Prostate gland (tissue), 2 donors: Measurements from ENCODE around the gene FSTL5.

Experiments used
- CTCF ChIP-seq, 4 experiments: fragments of 200-600 bp in 2 of 4; fragments of 450-650 bp in 2 of 4; sonication (generic) in 2 of 4; IDR thresholded peaks; 1 replicate in 3 of 4; 2 replicates in 1 of 4; pipeline ENCODE4 v1.5.1; 2016 to 2019; ENCODE audit warnings: antibody characterized with exemption in 4 of 4, mild to moderate bottlenecking in 2 of 4, moderate library complexity in 2 of 4
- POLR2A ChIP-seq: fragments of 450-650 bp; IDR thresholded peaks from one replicate; pipeline ENCODE4 v1.6.1; 2016; ENCODE audit warnings: antibody characterized with exemption, mild to moderate bottlenecking
- POLR2AphosphoS5 ChIP-seq: sonication (generic); formaldehyde crosslinking; IDR thresholded peaks from one replicate; pipeline ENCODE4 v1.6.1; 2017; ENCODE audit warnings: antibody characterized with exemption

- TF ChIP-seq POLR2A (no peak), CTCF (IDR thresholded peaks at IDR 0.05) (no peak), POLR2AphosphoS5 (no peak)
Measured at GRCh38 chr4:161647757-161648156, 516.0 kb downstream of the FSTL5 start.
